GM12874 (cell line): ENCODE measurements around the gene IQCH.

Source experiments
- TF ChIP-seq, protein P1 (sequence below): IDR thresholded peaks from 2 replicates; pipeline ENCODE4 v1.5.1; 2011; ENCODE audit warnings: low read depth, mild to moderate bottlenecking, control low read depth, low read length, moderate library complexity; ENCODE audit not compliant: insufficient read depth

Gene IQCH

DNA sequence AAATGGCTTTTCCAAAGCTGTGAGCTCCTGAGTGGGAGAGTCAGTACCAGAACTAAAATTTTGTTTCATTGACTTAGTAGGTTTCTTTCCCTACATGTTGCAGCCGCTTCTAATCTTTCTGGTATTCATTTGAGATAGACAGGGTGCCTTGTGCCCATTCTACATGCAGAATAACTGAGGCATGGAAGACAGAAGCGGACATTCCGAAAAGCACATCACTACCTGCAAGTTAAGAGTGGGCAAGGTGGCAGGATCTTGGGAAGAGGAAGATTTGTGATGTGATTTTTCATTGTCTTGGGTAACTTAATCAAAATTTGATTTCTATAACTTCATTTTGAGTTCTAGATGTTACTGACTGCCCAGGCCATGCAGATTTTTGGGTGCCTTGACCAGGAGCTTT lies 289.9 kb downstream of the IQCH start:
- TF ChIP-seq, protein P1, sequence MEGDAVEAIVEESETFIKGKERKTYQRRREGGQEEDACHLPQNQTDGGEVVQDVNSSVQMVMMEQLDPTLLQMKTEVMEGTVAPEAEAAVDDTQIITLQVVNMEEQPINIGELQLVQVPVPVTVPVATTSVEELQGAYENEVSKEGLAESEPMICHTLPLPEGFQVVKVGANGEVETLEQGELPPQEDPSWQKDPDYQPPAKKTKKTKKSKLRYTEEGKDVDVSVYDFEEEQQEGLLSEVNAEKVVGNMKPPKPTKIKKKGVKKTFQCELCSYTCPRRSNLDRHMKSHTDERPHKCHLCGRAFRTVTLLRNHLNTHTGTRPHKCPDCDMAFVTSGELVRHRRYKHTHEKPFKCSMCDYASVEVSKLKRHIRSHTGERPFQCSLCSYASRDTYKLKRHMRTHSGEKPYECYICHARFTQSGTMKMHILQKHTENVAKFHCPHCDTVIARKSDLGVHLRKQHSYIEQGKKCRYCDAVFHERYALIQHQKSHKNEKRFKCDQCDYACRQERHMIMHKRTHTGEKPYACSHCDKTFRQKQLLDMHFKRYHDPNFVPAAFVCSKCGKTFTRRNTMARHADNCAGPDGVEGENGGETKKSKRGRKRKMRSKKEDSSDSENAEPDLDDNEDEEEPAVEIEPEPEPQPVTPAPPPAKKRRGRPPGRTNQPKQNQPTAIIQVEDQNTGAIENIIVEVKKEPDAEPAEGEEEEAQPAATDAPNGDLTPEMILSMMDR, result no peak

DNA sequence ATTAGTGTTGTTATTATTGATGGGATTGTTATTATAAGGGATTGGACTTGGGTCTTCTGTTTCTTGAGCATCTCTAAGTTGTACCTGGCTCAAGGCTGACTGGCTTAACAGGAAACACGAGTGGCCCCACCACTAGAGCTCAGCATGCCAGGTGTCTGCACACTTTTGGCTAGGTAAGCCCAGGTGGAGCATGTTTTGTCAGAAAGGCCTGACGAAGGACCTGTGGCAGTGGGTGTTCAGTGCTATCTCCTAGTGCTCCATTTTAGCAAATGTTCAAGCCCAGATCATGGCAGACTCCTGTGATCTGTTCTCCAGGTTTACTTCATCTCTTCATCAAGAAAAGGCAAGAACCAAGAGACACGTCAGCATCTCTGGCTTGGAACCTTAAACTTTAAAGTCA lies 291.3 kb downstream of the IQCH start:
- TF ChIP-seq, protein P1, result no peak

DNA sequence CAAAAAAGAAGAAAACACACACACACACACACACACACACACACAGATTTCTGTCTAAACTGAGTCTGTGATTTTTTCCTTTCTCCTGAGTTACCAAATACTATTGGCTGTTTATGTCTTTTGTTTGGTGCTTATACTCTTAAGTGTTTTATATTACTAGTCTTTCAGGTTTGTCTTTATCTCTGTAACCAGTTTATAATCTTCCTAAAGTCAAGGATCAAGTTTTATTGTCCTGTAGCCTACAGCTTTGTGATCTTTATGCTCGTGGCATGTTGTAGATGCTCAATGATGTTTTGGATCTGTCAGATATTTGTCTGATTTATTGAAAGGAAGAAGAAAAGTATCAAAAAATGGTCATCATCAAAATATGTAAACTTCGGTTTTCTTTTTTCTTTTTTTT lies 292.5 kb downstream of the IQCH start:
- TF ChIP-seq, protein P1, result no peak

DNA sequence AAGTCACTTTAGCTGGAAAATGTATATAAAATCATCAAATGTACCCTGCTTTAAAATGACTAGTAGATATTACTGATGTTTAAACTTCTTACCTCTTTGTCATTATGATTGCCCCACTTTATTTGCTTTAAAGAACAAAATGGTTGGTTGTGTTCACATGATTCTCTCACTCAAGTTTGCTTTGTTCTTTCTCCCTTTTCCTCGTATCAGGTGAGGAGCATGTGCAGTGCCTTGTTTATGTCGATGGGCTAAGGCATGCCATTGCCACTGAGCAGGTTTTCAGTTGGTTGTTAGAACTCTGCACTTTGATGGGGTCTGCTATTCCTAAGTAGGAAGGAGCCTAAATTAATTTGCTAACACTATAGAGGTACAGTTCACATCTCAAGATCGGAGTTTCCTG lies 293.2 kb downstream of the IQCH start:
- TF ChIP-seq, protein P1, result no peak

DNA sequence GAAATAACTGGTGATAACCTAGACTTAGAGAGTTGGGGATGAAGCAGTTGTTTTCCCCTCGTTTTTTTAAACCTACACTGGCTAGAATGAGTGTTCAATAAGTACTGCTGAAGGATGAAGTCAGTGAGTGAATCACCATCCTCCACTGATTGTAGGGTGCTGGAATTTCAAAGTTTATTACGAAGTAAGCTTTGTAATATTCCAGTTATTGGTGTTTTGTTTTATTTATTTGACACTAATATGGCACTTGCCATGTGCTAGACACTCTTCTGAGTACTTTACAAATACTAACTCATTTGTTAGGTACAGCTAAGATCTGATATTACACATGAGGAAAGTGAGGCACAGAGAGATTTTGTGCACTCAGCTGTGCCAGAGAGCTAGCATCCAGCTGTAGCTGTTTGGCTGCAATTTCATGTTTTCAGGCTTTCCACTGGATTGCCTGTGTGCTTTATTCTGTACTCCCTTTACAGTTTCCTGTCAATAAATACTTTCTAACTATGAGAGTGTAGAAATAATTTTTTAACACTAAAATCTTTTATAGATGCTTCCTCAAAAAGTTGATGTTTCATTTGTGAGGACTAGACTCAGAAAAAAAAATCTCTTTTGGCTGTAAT lies 293.8 kb downstream of the IQCH start:
- TF ChIP-seq, protein P1, result no peak

DNA sequence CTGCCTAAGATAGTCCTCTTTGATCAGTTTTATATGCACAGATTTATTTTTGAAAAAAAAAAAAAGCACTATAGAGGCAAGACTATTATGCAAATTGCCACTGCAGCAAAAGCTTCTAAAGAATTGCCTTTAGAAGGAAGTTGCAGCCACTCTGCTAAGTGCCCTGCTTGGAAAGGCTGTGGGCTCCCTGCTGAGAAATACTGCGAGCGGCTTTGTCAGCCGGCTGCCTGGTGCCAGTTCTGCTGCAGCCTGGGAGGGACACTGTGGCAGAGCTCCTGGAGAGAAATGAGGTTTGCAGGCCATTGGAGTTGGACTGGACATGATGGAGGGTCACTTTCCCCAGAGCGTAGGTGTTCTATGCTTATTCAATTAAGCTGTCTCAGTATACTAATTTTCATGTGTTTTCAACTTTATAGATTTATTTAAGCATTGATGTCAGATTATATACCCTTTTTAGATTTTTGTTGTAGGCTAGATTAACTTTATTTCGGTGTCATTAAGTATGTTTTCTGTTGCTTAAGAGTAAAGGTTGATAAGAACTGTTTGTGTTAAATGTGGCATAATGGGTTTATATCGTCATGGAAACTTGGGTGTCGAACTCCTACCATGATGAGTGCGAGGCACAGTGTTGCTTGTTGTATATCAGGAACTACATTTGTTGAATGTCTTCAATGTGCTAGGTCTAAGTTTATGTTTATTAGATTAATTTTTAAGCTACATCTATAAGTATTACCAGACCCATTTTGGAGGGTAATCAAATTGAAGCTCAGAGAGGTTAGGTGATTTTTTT lies 294.5 kb downstream of the IQCH start:
- TF ChIP-seq, protein P1, result no peak

DNA sequence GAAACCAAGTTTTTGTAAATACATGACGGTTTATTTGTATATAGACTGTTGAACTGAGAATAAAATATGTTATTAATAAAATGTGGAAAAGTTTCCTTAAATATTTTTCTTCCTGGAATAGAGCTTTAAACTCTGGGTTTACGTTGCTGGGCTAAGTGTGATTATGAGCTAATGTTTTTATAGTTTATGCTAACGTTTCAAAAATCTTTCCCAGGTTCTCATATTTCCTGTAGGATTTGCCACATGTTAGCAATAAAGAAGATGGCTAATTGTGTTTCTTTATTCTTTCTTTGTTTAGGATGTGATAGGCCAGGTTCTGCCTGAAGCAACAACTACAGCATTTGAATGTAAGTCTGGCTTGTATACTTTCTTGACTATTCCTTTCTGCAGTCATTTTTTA lies 295.1 kb downstream of the IQCH start:
- TF ChIP-seq, protein P1, result no peak
